Measurements from ENCODE around the gene FYB2. TPM values are rescaled to one million over a fixed set of nuclear protein-coding genes. Genes with fewer than 3 reads are reported as not detected.
A peak's percentile ranks its signal among the peaks of the same experiment; 100 is the strongest.

Gene FYB2
- total RNA-seq, 2 experiments from 2014 or later, result not detected

GRCh38 chr1:56825436-56825835 is 6.2 kb upstream of the FYB2 start:
- H3K36me3 Mint-ChIP-seq, result no peaks in the 10 kb centered on the region
- H3K27ac Mint-ChIP-seq, result no peak overlapping the region
- ATAC-seq (no peak), DNase-seq (no peak)
- CTCF ChIA-PET, result no interaction called here
- H3K9me3 Mint-ChIP-seq (ENCODE audit: low read depth), result no peaks in the 10 kb centered on the region
- H3K4me3 Mint-ChIP-seq, result no peak overlapping the region
- H3K4me1 Mint-ChIP-seq, result no peaks in the 10 kb centered on the region
- H3K27me3 Mint-ChIP-seq, result peaks cover 2% of the 10 kb centered on the region

- no peaks in the 10 kb centered on the region for H3K4me1 Mint-ChIP-seq
- CTCF ChIA-PET, result no interaction called here
- H3K27ac Mint-ChIP-seq, result no peak overlapping the region
- no peaks in the 10 kb centered on the region for H3K36me3 Mint-ChIP-seq
- no peak overlapping the region for H3K4me3 Mint-ChIP-seq
- peaks cover 4% of the 10 kb centered on the region for H3K27me3 Mint-ChIP-seq
- no peak for DNase-seq
- no peak for ATAC-seq
- no peaks in the 10 kb centered on the region for H3K9me3 Mint-ChIP-seq (ENCODE audit: low read depth)
Observed at GRCh38 chr1:56824938-56825337, 5.7 kb upstream of the FYB2 start.

- no peaks in the 10 kb centered on the region for H3K9me3 Mint-ChIP-seq (ENCODE audit: low read depth)
- peaks cover 4% of the 10 kb centered on the region for H3K27me3 Mint-ChIP-seq
- no peaks in the 10 kb centered on the region for H3K36me3 Mint-ChIP-seq
- ATAC-seq (no peak), DNase-seq (no peak)
- no peak overlapping the region for H3K4me3 Mint-ChIP-seq
- no peak overlapping the region for H3K27ac Mint-ChIP-seq
- CTCF ChIA-PET, result no interaction called here
- no peaks in the 10 kb centered on the region for H3K4me1 Mint-ChIP-seq
Observed at GRCh38 chr1:56824271-56824670, 5.1 kb upstream of the FYB2 start.

- CTCF ChIA-PET, result interaction anchor here (1.1 to 2.0 kb wide), 3 partner anchors 10 to 38 kb away, joined by 3 to 6 read pairs (median 3); no protein-coding TSS in a partner anchor
- Mint-ChIP-seq H3K9me3 (ENCODE audit: low read depth) (no peaks in the 10 kb centered on the region), H3K4me3 (no peak overlapping the region), H3K27me3 (peaks cover 2% of the 10 kb centered on the region), H3K4me1 (no peaks in the 10 kb centered on the region), H3K27ac (no peak overlapping the region), H3K36me3 (no peaks in the 10 kb centered on the region)
- no peak for ATAC-seq
- DNase-seq, result no peak
Observed at GRCh38 chr1:56821462-56821797, 2.2 kb upstream of the FYB2 start.

- peaks cover 2% of the 10 kb centered on the region for H3K27me3 Mint-ChIP-seq
- no peak overlapping the region for H3K27ac Mint-ChIP-seq
- no peaks in the 10 kb centered on the region for H3K4me1 Mint-ChIP-seq
- DNase-seq, result peak; percentile 70
- no peaks in the 10 kb centered on the region for H3K36me3 Mint-ChIP-seq
- ATAC-seq, result peak; percentile 51
- H3K9me3 Mint-ChIP-seq (ENCODE audit: low read depth), result no peaks in the 10 kb centered on the region
- CTCF ChIA-PET, result interaction anchor here (0.9 to 2.0 kb wide), 5 partner anchors 10 to 38 kb away, joined by 3 to 6 read pairs (median 3); no protein-coding TSS in a partner anchor
- no peak overlapping the region for H3K4me3 Mint-ChIP-seq
Observed at GRCh38 chr1:56820755-56821461, 1.7 kb upstream of the FYB2 start.

GRCh38 chr1:56817716-56818463 is 1.3 kb downstream of the FYB2 start:
- Mint-ChIP-seq H3K27me3 (peaks cover 2% of the 10 kb centered on the region), H3K9me3 (ENCODE audit: low read depth) (no peaks in the 10 kb centered on the region), H3K4me3 (no peak overlapping the region), H3K36me3 (no peaks in the 10 kb centered on the region), H3K4me1 (no peaks in the 10 kb centered on the region), H3K27ac (no peak overlapping the region)
- CTCF ChIA-PET, result no interaction called here
- ATAC-seq, result no peak
- no peak for DNase-seq

GRCh38 chr1:56816909-56817308 is 2.3 kb downstream of the FYB2 start:
- DNase-seq, result no peak
- Mint-ChIP-seq H3K4me1 (no peaks in the 10 kb centered on the region), H3K27me3 (peaks cover 2% of the 10 kb centered on the region), H3K36me3 (no peaks in the 10 kb centered on the region), H3K27ac (no peak overlapping the region), H3K9me3 (ENCODE audit: low read depth) (no peaks in the 10 kb centered on the region), H3K4me3 (no peak overlapping the region)
- CTCF ChIA-PET, result no interaction called here
- ATAC-seq, result no peak

- Mint-ChIP-seq H3K27ac (no peak overlapping the region), H3K9me3 (ENCODE audit: low read depth) (no peaks in the 10 kb centered on the region), H3K4me1 (no peaks in the 10 kb centered on the region), H3K27me3 (peaks cover 2% of the 10 kb centered on the region), H3K4me3 (no peak overlapping the region), H3K36me3 (no peaks in the 10 kb centered on the region)
- no peak for DNase-seq
- ATAC-seq, result no peak
- CTCF ChIA-PET, result no interaction called here
Observed at GRCh38 chr1:56816264-56816663, 2.9 kb downstream of the FYB2 start.

GRCh38 chr1:56814205-56814604 is 5.0 kb downstream of the FYB2 start:
- H3K27me3 Mint-ChIP-seq, result peaks cover 2% of the 10 kb centered on the region
- CTCF ChIA-PET, result no interaction called here
- ATAC-seq, result no peak
- no peaks in the 10 kb centered on the region for H3K9me3 Mint-ChIP-seq (ENCODE audit: low read depth)
- H3K36me3 Mint-ChIP-seq, result no peaks in the 10 kb centered on the region
- DNase-seq, result no peak
- no peak overlapping the region for H3K4me3 Mint-ChIP-seq
- H3K4me1 Mint-ChIP-seq, result no peaks in the 10 kb centered on the region
- no peak overlapping the region for H3K27ac Mint-ChIP-seq

GRCh38 chr1:56811331-56811730 is 7.9 kb downstream of the FYB2 start:
- Mint-ChIP-seq H3K27ac (no peak overlapping the region), H3K4me1 (no peaks in the 10 kb centered on the region), H3K27me3 (peaks cover 2% of the 10 kb centered on the region), H3K9me3 (ENCODE audit: low read depth) (no peaks in the 10 kb centered on the region), H3K4me3 (no peak overlapping the region), H3K36me3 (no peaks in the 10 kb centered on the region)
- DNase-seq (no peak), ATAC-seq (no peak)
- CTCF ChIA-PET, result no interaction called here

GRCh38 chr1:56808410-56808809 is 10.8 kb downstream of the FYB2 start:
- ATAC-seq (no peak), DNase-seq (no peak)
- H3K9me3 Mint-ChIP-seq (ENCODE audit: low read depth), result no peaks in the 10 kb centered on the region
- peaks cover 2% of the 10 kb centered on the region for H3K27me3 Mint-ChIP-seq
- no peak overlapping the region for H3K27ac Mint-ChIP-seq
- no peak overlapping the region for H3K4me3 Mint-ChIP-seq
- H3K36me3 Mint-ChIP-seq, result no peaks in the 10 kb centered on the region
- H3K4me1 Mint-ChIP-seq, result no peaks in the 10 kb centered on the region
- CTCF ChIA-PET, result no interaction called here

- DNase-seq (no peak), ATAC-seq (no peak)
- no peak overlapping the region for H3K4me3 Mint-ChIP-seq
- no peaks in the 10 kb centered on the region for H3K9me3 Mint-ChIP-seq (ENCODE audit: low read depth)
- no peak overlapping the region for H3K27ac Mint-ChIP-seq
- H3K4me1 Mint-ChIP-seq, result no peaks in the 10 kb centered on the region
- peaks cover 2% of the 10 kb centered on the region for H3K27me3 Mint-ChIP-seq
- H3K36me3 Mint-ChIP-seq, result no peaks in the 10 kb centered on the region
- CTCF ChIA-PET, result no interaction called here
Observed at GRCh38 chr1:56806804-56807203, 12.4 kb downstream of the FYB2 start.

- Mint-ChIP-seq H3K4me3 (no peak overlapping the region), H3K27me3 (no peaks in the 10 kb centered on the region), H3K9me3 (ENCODE audit: low read depth) (no peaks in the 10 kb centered on the region), H3K27ac (no peak overlapping the region), H3K36me3 (no peaks in the 10 kb centered on the region), H3K4me1 (no peaks in the 10 kb centered on the region)
- CTCF ChIA-PET, result no interaction called here
- no peak for ATAC-seq
- DNase-seq, result no peak
Observed at GRCh38 chr1:56803561-56804156, 15.5 kb downstream of the FYB2 start.
